Urinary bladder (tissue), 4 donors: ENCODE results near the gene PAQR8. TPM values are rescaled to one million over a fixed set of nuclear protein-coding genes. Genes with fewer than 3 reads are reported as not detected.

Source experiments
- DNase-seq: peaks from one replicate; pipeline ENCODE4 v3.0.0-alpha.2; 2015; ENCODE audit errors: extremely low spot score
- H3K27ac ChIP-seq: one replicate; pipeline ENCODE4 v1.5.1; 2013; ENCODE audit warnings: low read depth, mild to moderate bottlenecking, moderate library complexity
- H3K36me3 ChIP-seq: one replicate; pipeline ENCODE4 v1.6.1; 2013; ENCODE audit warnings: mild to moderate bottlenecking, moderate library complexity; ENCODE audit not compliant: insufficient read depth
- H3K4me1 ChIP-seq: one replicate; pipeline ENCODE4 v1.6.1; 2013; ENCODE audit warnings: mild to moderate bottlenecking, moderate library complexity; ENCODE audit not compliant: insufficient read depth
- H3K4me3 ChIP-seq: one replicate; pipeline ENCODE4 v1.5.1; 2013; ENCODE audit warnings: low read depth, low read length
- WGBS: extraction: QIAGEN DNeasy Blood & Tissue Kit; methylation state at CpG from one replicate; pipeline ENCODE4 v1.1.7; 2013; 5-methylcytosine and 5-hydroxymethylcytosine counted together
- polyA plus RNA-seq: library from polyadenylated mRNA; stranded (reverse); fragments of 200-250 nt; gene quantifications from one replicate; pipeline ENCODE4 v1.2.3, GENCODE V29; 2013
- total RNA-seq: library from RNA; depleted of rRNA; stranded (reverse); fragments of >200 nt; gene quantifications from one replicate; pipeline ENCODE4 v1.2.3, GENCODE V29; 2014
- donor health status: healthy with polysubstance abuse.
- donor health status: healthy.

Gene PAQR8
- total and polyA plus RNA-seq, 2 donors: 12.1 to 15.4 TPM

DNA sequence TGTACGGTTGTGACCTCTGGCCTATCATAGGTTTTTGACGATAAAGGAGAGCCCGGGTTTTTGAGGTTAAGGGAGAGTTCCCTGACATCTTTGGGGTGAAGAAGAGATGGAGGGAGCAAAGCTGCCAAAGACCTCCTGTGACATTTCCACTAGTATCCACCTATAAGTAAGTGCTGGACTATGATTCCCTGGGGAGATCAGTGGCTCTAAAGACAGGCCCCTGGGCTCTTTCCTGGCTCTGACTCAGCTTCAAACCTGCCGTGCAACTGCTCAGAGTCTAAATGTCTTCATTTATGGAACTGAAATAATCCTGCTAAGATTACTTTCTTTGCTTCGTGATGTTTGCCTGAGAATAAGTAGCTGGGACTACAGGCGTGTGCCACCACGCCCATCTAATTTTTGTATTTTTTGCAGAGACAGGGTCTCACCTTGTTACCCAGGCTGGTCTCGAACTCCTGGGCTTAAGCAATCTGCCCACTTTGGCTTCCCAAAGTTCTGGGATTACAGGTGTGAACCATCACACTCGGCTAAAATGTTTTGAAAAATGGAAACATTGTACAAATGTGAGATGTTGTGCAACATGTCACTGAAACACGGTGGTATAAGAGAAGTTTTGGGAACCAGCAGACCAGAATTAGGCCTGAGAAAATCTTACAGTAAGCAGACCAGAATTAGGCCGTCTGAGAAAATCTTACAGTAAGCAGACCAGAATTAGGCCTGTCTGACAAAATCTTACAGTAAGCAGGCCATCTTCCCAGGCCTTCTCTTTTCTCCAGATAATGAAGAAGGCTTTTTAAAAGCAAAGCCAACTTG, 1.1 kb upstream of the PAQR8 start:
- H3K4me3 ChIP-seq: no peak overlapping the region
- 68% methylated on average over 11 of the region's 11 CpGs for WGBS
- H3K27ac ChIP-seq: no peak overlapping the region
- H3K4me1 ChIP-seq: no peaks in the 10 kb centered on the region
- no peak for DNase-seq
- no peaks in the 10 kb centered on the region for H3K36me3 ChIP-seq

- peak overlapping the region; percentile 82 for H3K4me3 ChIP-seq
- 13% methylated on average over 18 of the region's 18 CpGs for WGBS
- peak overlapping the region; percentile 65 for H3K27ac ChIP-seq
- no peaks in the 10 kb centered on the region for H3K36me3 ChIP-seq
- no peak for DNase-seq
- H3K4me1 ChIP-seq: no peaks in the 10 kb centered on the region
Observed at GRCh38 chr6:52361414-52361944, 472 bp upstream of the PAQR8 start.

GRCh38 chr6:52362443-52363227, 684 bp downstream of the PAQR8 start:
- H3K4me1 ChIP-seq: no peaks in the 10 kb centered on the region
- peak overlapping the region; percentile 82 for H3K4me3 ChIP-seq
- H3K27ac ChIP-seq: peak overlapping the region; percentile 80
- no peaks in the 10 kb centered on the region for H3K36me3 ChIP-seq
- no peak for DNase-seq
- under 1% methylated on average over 57 of the region's 57 CpGs for WGBS

- H3K27ac ChIP-seq: no peak overlapping the region
Observed at GRCh38 chr6:52363228-52363867, 1.4 kb downstream of the PAQR8 start.

GRCh38 chr6:52364480-52365166, 2.7 kb downstream of the PAQR8 start:
- Histone ChIP-seq H3K27ac (no peak overlapping the region), H3K36me3 (no peaks in the 10 kb centered on the region), H3K4me1 (no peaks in the 10 kb centered on the region), H3K4me3 (no peak overlapping the region)
- DNase-seq: no peak
- 48% methylated on average over 5 of the region's 5 CpGs for WGBS

More at GRCh38 chr6:52363228-52363867, 1.4 kb downstream of the PAQR8 start:
- Histone ChIP-seq H3K36me3 (no peaks in the 10 kb centered on the region), H3K4me1 (no peaks in the 10 kb centered on the region), H3K4me3 (peak overlapping the region; percentile 82)
- WGBS: 41% methylated on average over 8 of the region's 8 CpGs
- DNase-seq: no peak

- WGBS: 94% methylated on average over 4 of the region's 4 CpGs
- Histone ChIP-seq H3K36me3 (no peaks in the 10 kb centered on the region), H3K4me3 (no peak overlapping the region), H3K4me1 (no peaks in the 10 kb centered on the region), H3K27ac (no peak overlapping the region)
- DNase-seq: no peak
Observed at GRCh38 chr6:52365317-52365716, 3.4 kb downstream of the PAQR8 start.

DNA sequence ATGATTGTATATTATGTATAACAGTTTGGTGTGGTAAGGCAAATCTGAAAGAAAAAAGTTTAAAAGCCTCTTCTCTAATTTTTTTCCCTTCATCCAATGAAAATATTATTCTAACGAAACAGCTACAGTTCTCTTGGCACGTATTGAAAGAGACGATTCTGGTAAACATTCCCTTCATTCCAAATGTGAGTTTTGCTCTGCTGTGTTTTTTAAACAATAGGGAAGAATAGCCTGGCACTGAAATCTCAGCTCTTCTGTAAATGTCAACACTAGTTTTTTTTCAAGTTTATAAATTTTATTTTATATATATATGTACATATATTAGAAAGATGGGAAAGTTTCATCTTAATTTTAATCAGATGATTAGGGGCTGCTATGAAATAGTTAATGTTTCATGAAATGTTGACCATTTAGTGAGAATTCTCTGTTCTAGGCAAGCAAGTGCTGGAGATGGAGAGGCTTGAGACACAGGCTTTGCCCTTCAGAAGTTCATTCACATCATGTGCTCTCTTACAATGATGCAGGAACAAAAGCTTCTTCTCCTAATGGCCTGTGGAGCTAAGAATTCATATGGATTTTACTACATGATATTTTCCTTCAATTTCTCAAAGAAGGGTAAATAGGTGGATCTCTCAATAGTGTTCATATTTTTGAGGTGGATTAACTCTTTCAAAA, 4.1 kb downstream of the PAQR8 start:
- H3K27ac ChIP-seq: no peak overlapping the region
- 44% methylated on average over 3 of the region's 3 CpGs for WGBS
- H3K4me3 ChIP-seq: no peak overlapping the region
- H3K4me1 ChIP-seq: no peaks in the 10 kb centered on the region
- DNase-seq: no peak
- H3K36me3 ChIP-seq: no peaks in the 10 kb centered on the region

- Histone ChIP-seq H3K4me3 (no peak overlapping the region), H3K4me1 (no peaks in the 10 kb centered on the region), H3K36me3 (no peaks in the 10 kb centered on the region), H3K27ac (no peak overlapping the region)
- DNase-seq: no peak
- 92% methylated on average over 6 of the region's 6 CpGs for WGBS
Observed at GRCh38 chr6:52368002-52368401, 6.1 kb downstream of the PAQR8 start.

DNA sequence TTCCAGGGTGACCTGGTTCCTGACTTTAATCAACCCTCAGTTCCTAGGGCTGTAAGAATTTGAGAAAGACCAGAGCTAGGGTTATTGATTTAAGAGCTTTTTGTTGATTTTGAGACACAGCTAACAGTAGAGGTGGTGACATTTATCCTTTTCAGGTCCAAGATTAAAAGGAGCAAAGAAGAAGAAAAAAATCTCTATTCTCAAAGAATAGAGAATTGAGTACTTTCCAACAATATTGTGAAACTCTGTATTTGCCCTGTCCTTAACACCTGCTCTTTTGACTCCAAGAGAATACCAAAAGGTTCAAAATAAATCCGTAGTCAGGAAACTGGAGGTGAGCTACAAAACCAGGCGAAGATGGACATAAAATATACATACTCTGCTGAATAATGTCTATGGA, 7.3 kb downstream of the PAQR8 start:
- Histone ChIP-seq H3K4me3 (no peak overlapping the region), H3K4me1 (no peaks in the 10 kb centered on the region), H3K36me3 (no peaks in the 10 kb centered on the region), H3K27ac (no peak overlapping the region)
- no peak for DNase-seq
- 96% methylated on average over 2 of the region's 2 CpGs for WGBS

GRCh38 chr6:52371656-52372191, 9.8 kb downstream of the PAQR8 start:
- Histone ChIP-seq H3K36me3 (no peaks in the 10 kb centered on the region), H3K4me3 (no peak overlapping the region), H3K4me1 (no peaks in the 10 kb centered on the region), H3K27ac (no peak overlapping the region)
- 36% methylated on average over 2 of the region's 2 CpGs for WGBS
- no peak for DNase-seq

DNA sequence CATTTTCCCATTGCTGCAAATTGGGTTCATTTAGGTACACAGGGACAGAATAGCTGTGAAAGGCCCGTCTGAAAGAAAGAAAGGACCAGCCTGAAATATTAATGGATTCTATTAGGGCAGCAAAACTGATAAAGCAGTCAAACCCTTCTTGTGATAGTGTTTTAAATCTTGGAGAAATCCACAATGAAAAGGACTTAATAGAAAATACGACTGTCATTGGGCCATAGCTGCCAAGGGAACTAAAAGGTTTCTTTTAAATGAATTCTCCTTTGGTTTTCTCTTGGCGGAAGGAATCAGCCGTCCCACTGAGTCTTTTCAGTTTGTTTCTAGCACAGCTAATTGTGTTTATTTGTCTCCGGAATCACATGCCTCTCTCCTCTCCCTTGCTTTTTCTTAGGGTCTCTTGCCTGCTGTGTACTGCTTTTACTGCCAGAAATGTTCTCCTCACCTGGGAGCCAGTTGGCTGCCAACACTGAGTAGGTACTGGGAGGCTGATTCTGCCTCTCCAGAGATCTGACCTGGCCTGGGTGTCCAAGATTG, 11.3 kb downstream of the PAQR8 start:
- DNase-seq: no peak
- Histone ChIP-seq H3K4me3 (no peak overlapping the region), H3K27ac (no peak overlapping the region), H3K4me1 (no peaks in the 10 kb centered on the region), H3K36me3 (no peaks in the 10 kb centered on the region)
- 95% methylated on average over 5 of the region's 5 CpGs for WGBS

GRCh38 chr6:52374247-52374646, 12.3 kb downstream of the PAQR8 start:
- Histone ChIP-seq H3K27ac (no peak overlapping the region), H3K4me3 (no peak overlapping the region), H3K4me1 (no peaks in the 10 kb centered on the region), H3K36me3 (no peaks in the 10 kb centered on the region)
- DNase-seq: no peak
- 96% methylated on average over 4 of the region's 4 CpGs for WGBS
